HepG2 (cell line): ENCODE results near the gene CAMK1G. TPM values are rescaled to one million over a fixed set of nuclear protein-coding genes. Genes with fewer than 3 reads are reported as not detected.

ENCODE experiments used
- ATAC-seq: fragments of 200-7000 bp; cut with Tn5 transposase; 3 replicates; pipeline ENCODE4 v1.9.1; 2020; ENCODE audit warnings: mild to moderate bottlenecking, moderate library complexity
- BruUV-seq: library from RNA; stranded (reverse); fragments of 400-500 nt; replicated peaks from 2 replicates; lab custom pipeline; 2021; lab: Mats Ljungman, UMichigan
- CTCF ChIA-PET: fragments of 300-600 bp; formaldehyde crosslinking; extraction: SDS; loops from one replicate; lab custom pipeline; 2021; ENCODE audit warnings: low total read pairs, inconsistent platforms, low intra/inter-chr PET ratio; lab: Yijun Ruan, JAX
- POLR2A ChIA-PET: fragments of 350-600 bp; sonication (Branson Sonifier 250); formaldehyde crosslinking; loops from one replicate; lab custom pipeline; 2020; ENCODE audit warnings: antibody characterized with exemption, inconsistent platforms; lab: Yijun Ruan, JAX
- DNase-seq: peaks from one replicate; pipeline ENCODE4 v3.0.0-alpha.2; 2015; ENCODE audit warnings: low spot score
- FAIRE-seq: peaks from 3 replicates; lab custom pipeline; 2011; peaks lifted over from hg19 to GRCh38; lab: Jason Lieb, UNC
- H2AFZ ChIP-seq: one replicate; pipeline ENCODE4 v1.6.1; 2011; ENCODE audit warnings: low read length, inconsistent platforms
- H3K27ac ChIP-seq: fragments of 300-600 bp; 3 replicates; pipeline ENCODE4 v1.8.0; 2011; ENCODE audit warnings: mixed run types, mild to moderate bottlenecking, mixed read lengths, low read length, inconsistent platforms; ENCODE audit not compliant: insufficient read depth; ENCODE audit errors: extremely low read length
- H3K27me3 ChIP-seq, 2 experiments: fragments of 200-600 bp in 1 of 2; 2 replicates in 1 of 2; 3 replicates in 1 of 2; pipeline versions ENCODE4 v1.6.0 to v1.8.0; 2011; ENCODE audit warnings: low read length in 2 of 2, mild to moderate bottlenecking in 2 of 2, moderate library complexity in 2 of 2, inconsistent platforms in 1 of 2; ENCODE audit not compliant: insufficient read depth in 2 of 2, control insufficient read depth in 1 of 2
- H3K36me3 ChIP-seq, 2 experiments: fragments of 200-600 bp in 1 of 2; replicated peaks in 1 of 2; 2 replicates in 1 of 2; 3 replicates in 1 of 2; pipeline versions ENCODE4 v1.5.1 to v1.8.0; 2011; ENCODE audit warnings: low read length in 2 of 2, inconsistent platforms in 1 of 2; ENCODE audit not compliant: insufficient read depth in 2 of 2, control insufficient read depth in 1 of 2
- H3K4me1 ChIP-seq: 2 replicates; pipeline ENCODE4 v1.5.1; 2012; ENCODE audit warnings: low read length, inconsistent platforms; ENCODE audit not compliant: insufficient read depth
- H3K4me2 ChIP-seq: 2 replicates; pipeline ENCODE4 v1.6.0; 2011; ENCODE audit warnings: low read depth, low read length, inconsistent platforms
- H3K4me3 ChIP-seq, 3 experiments: fragments of 200-600 bp in 1 of 3; sonication (generic), shearing (Covaris generic) in 1 of 3; replicated peaks in 1 of 3; 2 replicates each; pipeline ENCODE4 v1.5.1; 2011 to 2016; ENCODE audit warnings: low read length in 3 of 3, inconsistent platforms in 2 of 3, low read depth in 2 of 3, mild to moderate bottlenecking in 2 of 3, control low read depth in 1 of 3, mixed read lengths in 1 of 3; ENCODE audit not compliant: insufficient read depth in 1 of 3
- H3K79me2 ChIP-seq: one replicate; pipeline ENCODE4 v1.6.1; 2011; ENCODE audit warnings: low read length, inconsistent platforms; ENCODE audit not compliant: insufficient read depth
- H3K9ac ChIP-seq: 2 replicates; pipeline ENCODE4 v1.6.0; 2011; ENCODE audit warnings: mild to moderate bottlenecking, low read depth, low read length, inconsistent platforms; ENCODE audit not compliant: insufficient read depth
- H3K9me3 ChIP-seq: 2 replicates; pipeline ENCODE4 v1.5.1; 2012; ENCODE audit warnings: mild to moderate bottlenecking, low read length
- H4K20me1 ChIP-seq: 2 replicates; pipeline ENCODE4 v1.6.0; 2011; ENCODE audit warnings: inconsistent platforms, mild to moderate bottlenecking, low read length, moderate library complexity; ENCODE audit not compliant: insufficient read depth
- HMGA1 ChIP-seq: sonication (generic); formaldehyde crosslinking; conservative IDR thresholded peaks from 2 replicates; pipeline ENCODE4 v1.4.0; 2020; ENCODE audit warnings: missing genetic modification reagents
- HOXA7 ChIP-seq: sonication (generic); formaldehyde crosslinking; IDR thresholded peaks from 2 replicates; pipeline ENCODE4 v1.8.1; 2022; ENCODE audit warnings: mild to moderate bottlenecking, missing genetic modification reagents, moderate library complexity
- ISX ChIP-seq: sonication (generic); formaldehyde crosslinking; conservative IDR thresholded peaks from 2 replicates; pipeline ENCODE4 v1.5.0; 2020; ENCODE audit warnings: missing genetic modification reagents
- MEF2D ChIP-seq: sonication (generic); formaldehyde crosslinking; IDR thresholded peaks from 2 replicates; pipeline ENCODE4 v1.5.1; 2020; ENCODE audit warnings: mild to moderate bottlenecking, missing genetic modification reagents
- MIER3 ChIP-seq: IDR thresholded peaks from 2 replicates; pipeline ENCODE4 v1.6.1; 2016; ENCODE audit warnings: missing compliant biosample characterization, borderline replicate concordance
- MTA1 ChIP-seq: sonication (generic); formaldehyde crosslinking; IDR thresholded peaks from 2 replicates; pipeline ENCODE4 v1.4.0; 2020; ENCODE audit warnings: missing genetic modification reagents, mild to moderate bottlenecking, borderline replicate concordance
- ZSCAN30 ChIP-seq: sonication (generic); formaldehyde crosslinking; IDR thresholded peaks from 2 replicates; pipeline ENCODE4 v1.5.0; 2020; ENCODE audit warnings: mild to moderate bottlenecking, missing genetic modification reagents
- WGBS: methylation state at CpG from one replicate; pipeline ENCODE4 v1.1.6; 2017; ENCODE audit warnings: low lambda C conversion rate; 5-methylcytosine and 5-hydroxymethylcytosine counted together
- in situ Hi-C: cut with HindIII; loops from 2 replicates; pipeline ENCODE4 v1.10.0; 2017; ENCODE audit warnings: low pct_unique_long_range_greater_than_20kb; ENCODE audit not compliant: extremely low pct_ligation_motif_present
- intact Hi-C: fragments of 100-400 bp; cut with micrococcal nuclease; formaldehyde crosslinking; loops from one replicate; pipeline ENCODE4 v1.10.0; 2022; ENCODE audit not compliant: unreplicated experiment
- polyA plus RNA-seq, 8 experiments: library from polyadenylated mRNA; depleted of rRNA in 3 of 8; stranded (reverse) in 7 of 8; unstranded in 1 of 8; fragments of >200 nt; fragmentation: Illumina TruSeq in 4 of 8; extraction: Trizol in 4 of 8; gene quantifications; 2 replicates each; pipeline versions ENCODE4 v1.2.1 to v1.2.3, GENCODE V29; 2011 to 2016; ENCODE audit warnings: low read depth in 4 of 8, missing spikeins in 1 of 8, mixed read lengths in 1 of 8; ENCODE audit not compliant: insufficient read depth in 1 of 8
- total RNA-seq, 5 experiments: library from RNA; depleted of rRNA; stranded (reverse); fragments of >200 nt; fragmentation: Illumina TruSeq; extraction: Trizol; gene quantifications; 2 replicates each; pipeline ENCODE4 v1.2.3, GENCODE V29; 2016; ENCODE audit warnings: low read depth in 1 of 5
- TF ChIP-seq, protein P1 (sequence below): sonication (generic); formaldehyde crosslinking; IDR thresholded peaks from 2 replicates; pipeline ENCODE4 v1.8.0; 2022; ENCODE audit warnings: missing genetic modification reagents, mild to moderate bottlenecking, inconsistent platforms, borderline replicate concordance
- TF ChIP-seq, protein P2 (sequence below): sonication (generic); formaldehyde crosslinking; IDR thresholded peaks from 2 replicates; pipeline ENCODE4 v1.8.1; 2023; ENCODE audit warnings: mild to moderate bottlenecking, missing genetic modification reagents
- TF ChIP-seq, protein P3 (sequence below): sonication (generic); formaldehyde crosslinking; conservative IDR thresholded peaks from 2 replicates; pipeline ENCODE4 v1.8.0; 2022; ENCODE audit warnings: low read depth, missing genetic modification reagents

CAMK1G gene
- total and polyA plus RNA-seq, 2 of the 13 experiments (the other 11 are each of a cell fraction or from before 2014, with no cell fraction given) = not detected

DNA sequence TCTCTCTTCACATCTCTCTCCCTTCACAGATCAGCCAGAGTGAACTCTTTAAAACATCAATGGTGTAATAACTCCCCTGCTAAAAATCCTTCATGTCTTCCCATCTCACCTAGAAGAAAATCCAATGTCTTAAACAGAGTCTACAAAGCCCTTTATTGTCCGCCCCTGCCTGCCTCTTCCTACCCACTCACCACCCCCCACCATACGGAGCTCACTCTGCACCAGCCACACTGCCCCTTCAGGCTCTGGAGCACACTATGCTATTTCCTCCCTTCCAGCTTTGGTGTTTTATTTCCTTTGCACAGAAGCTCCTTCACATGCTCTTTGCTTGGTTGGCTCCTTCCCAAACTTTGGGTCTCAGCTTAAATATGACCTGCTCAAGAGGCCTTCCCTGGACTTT, 10.2 kb downstream of the CAMK1G start (continued):
- TF ChIP-seq, protein P1, sequence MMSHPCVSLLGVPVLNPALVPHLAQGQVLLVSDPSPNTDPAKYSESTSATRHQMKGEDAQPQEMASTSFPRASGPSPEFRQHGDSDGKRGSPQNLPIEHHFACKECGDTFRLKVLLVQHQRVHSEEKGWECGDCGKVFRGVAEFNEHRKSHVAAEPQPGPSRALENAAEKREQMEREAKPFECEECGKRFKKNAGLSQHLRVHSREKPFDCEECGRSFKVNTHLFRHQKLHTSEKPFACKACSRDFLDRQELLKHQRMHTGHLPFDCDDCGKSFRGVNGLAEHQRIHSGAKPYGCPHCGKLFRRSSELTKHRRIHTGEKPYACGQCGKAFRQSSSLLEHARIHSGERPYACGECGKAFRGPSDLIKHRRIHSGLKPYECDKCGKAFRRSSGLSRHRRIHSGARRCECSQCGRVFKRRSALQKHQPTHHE (CRISPR knock-in tag) = no peak
- TF ChIP-seq HOXA7 (CRISPR knock-in tag) = no peak
- TF ChIP-seq HMGA1 (CRISPR knock-in tag) = no peak
- no peak for TF ChIP-seq ISX (CRISPR knock-in tag)
- TF ChIP-seq, protein P2, sequence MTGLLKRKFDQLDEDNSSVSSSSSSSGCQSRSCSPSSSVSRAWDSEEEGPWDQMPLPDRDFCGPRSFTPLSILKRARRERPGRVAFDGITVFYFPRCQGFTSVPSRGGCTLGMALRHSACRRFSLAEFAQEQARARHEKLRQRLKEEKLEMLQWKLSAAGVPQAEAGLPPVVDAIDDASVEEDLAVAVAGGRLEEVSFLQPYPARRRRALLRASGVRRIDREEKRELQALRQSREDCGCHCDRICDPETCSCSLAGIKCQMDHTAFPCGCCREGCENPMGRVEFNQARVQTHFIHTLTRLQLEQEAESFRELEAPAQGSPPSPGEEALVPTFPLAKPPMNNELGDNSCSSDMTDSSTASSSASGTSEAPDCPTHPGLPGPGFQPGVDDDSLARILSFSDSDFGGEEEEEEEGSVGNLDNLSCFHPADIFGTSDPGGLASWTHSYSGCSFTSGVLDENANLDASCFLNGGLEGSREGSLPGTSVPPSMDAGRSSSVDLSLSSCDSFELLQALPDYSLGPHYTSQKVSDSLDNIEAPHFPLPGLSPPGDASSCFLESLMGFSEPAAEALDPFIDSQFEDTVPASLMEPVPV (CRISPR knock-in tag) = no peak
- TF ChIP-seq, protein P3, sequence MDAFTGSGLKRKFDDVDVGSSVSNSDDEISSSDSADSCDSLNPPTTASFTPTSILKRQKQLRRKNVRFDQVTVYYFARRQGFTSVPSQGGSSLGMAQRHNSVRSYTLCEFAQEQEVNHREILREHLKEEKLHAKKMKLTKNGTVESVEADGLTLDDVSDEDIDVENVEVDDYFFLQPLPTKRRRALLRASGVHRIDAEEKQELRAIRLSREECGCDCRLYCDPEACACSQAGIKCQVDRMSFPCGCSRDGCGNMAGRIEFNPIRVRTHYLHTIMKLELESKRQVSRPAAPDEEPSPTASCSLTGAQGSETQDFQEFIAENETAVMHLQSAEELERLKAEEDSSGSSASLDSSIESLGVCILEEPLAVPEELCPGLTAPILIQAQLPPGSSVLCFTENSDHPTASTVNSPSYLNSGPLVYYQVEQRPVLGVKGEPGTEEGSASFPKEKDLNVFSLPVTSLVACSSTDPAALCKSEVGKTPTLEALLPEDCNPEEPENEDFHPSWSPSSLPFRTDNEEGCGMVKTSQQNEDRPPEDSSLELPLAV (CRISPR knock-in tag) = no peak
- TF ChIP-seq MTA1 (CRISPR knock-in tag) = no peak
- TF ChIP-seq MEF2D = no peak

DNA sequence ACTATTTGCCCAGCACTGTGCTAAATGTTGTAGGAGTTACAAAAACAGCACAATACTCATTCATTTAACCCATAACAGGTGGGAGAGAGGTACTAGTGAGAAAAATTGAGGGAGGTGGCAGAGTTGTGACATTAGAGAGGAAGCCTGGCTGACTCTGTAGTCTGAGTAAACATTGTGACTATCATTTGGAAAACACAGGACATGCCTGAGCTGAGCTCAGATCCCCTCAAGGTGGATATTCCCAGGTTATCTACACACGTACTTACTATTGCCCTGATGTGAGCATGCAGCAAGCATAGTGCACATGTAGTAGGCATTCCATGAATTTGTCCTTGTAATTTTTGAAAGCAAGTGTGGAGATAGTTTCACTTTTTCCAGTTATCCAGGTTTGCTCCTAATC, 10.9 kb downstream of the CAMK1G start:
- Histone ChIP-seq H3K9ac (no peak overlapping the region), H3K4me3 (no peak overlapping the region), H3K27me3 (no peaks in the 10 kb centered on the region), H3K36me3 (no peaks in the 10 kb centered on the region), H2AFZ (no peak overlapping the region), H3K9me3 (no peaks in the 10 kb centered on the region), H3K4me2 (no peak overlapping the region), H3K4me1 (no peaks in the 10 kb centered on the region), H3K79me2 (no peaks in the 10 kb centered on the region), H3K27ac (no peak overlapping the region), H4K20me1 (no peaks in the 10 kb centered on the region)
- CTCF ChIA-PET = no interaction called here
- intact Hi-C loops (no loop called here), in situ Hi-C loops (no loop called here)
- 14% methylated on average over 1 of the region's 1 CpG for WGBS
- FAIRE-seq (no peak), DNase-seq (no peak), ATAC-seq (no peak)
- TF ChIP-seq ZSCAN30 (CRISPR knock-in tag) (no peak), MIER3 (no peak)
- POLR2A ChIA-PET = no interaction called here
- BruUV-seq = no TSS peak
